Iris pigment epithelial cell (primary cell): Measurements from ENCODE around the gene KLHL5.
"Not testable (repeated sequence)": the region's sequence is repeated elsewhere in the genome, so short reads cannot be mapped to it uniquely, and the experiment has no call there.

Experiments
- DNase-seq: peaks from one replicate; pipeline ENCODE4 v3.0.0-alpha.2; 2011; ENCODE audit warnings: low read depth

Gene KLHL5

GRCh38 chr4:39062094-39062769 lies at the start of gene KLHL5:
Gene KLHL5, plus strand, starts transcription at chr4:39062232. Its CDS starts 421 bp downstream, at chr4:39062653.
- DNase-seq, result peak; percentile 20

- no peak for DNase-seq
Observed at GRCh38 chr4:39014028-39014427, 48.0 kb upstream of the KLHL5 start.

- no peak for DNase-seq
Observed at GRCh38 chr4:39020130-39020529, 41.9 kb upstream of the KLHL5 start.

- DNase-seq, result peak; percentile 43
Observed at GRCh38 chr4:39021631-39022030, 40.4 kb upstream of the KLHL5 start.

- DNase-seq, result no peak
Observed at GRCh38 chr4:39022241-39022640, 39.8 kb upstream of the KLHL5 start.

GRCh38 chr4:39023059-39023458 lies 39.0 kb upstream of the KLHL5 start:
- peak; percentile 83 for DNase-seq

- no peak for DNase-seq
Observed at GRCh38 chr4:39024311-39024865, 37.6 kb upstream of the KLHL5 start.

GRCh38 chr4:39025552-39026085 lies 36.4 kb upstream of the KLHL5 start:
- DNase-seq, result peak; percentile 83

- no peak for DNase-seq
Observed at GRCh38 chr4:39026096-39026495, 35.9 kb upstream of the KLHL5 start.

- DNase-seq, result peak; percentile 18
Observed at GRCh38 chr4:39029752-39030694, 32.0 kb upstream of the KLHL5 start.

GRCh38 chr4:39030725-39031124 lies 31.3 kb upstream of the KLHL5 start:
- peak; percentile 58 for DNase-seq

- DNase-seq, result not testable (repeated sequence)
Observed at GRCh38 chr4:39031590-39032020, 30.4 kb upstream of the KLHL5 start.

GRCh38 chr4:39032218-39033085 lies 29.6 kb upstream of the KLHL5 start, which contains the start of gene TMEM156:
Gene TMEM156, minus strand, starts transcription at chr4:39032409. Its CDS starts 96 bp downstream, at chr4:39032313.
- peak; percentile 77 for DNase-seq

- peak; percentile 91 for DNase-seq
Observed at GRCh38 chr4:39036172-39036571, 25.9 kb upstream of the KLHL5 start.

GRCh38 chr4:39037491-39037825 lies 24.6 kb upstream of the KLHL5 start:
- peak; percentile 87 for DNase-seq

GRCh38 chr4:39037941-39038340 lies 24.1 kb upstream of the KLHL5 start:
- DNase-seq, result no peak

GRCh38 chr4:39039108-39039507 lies 22.9 kb upstream of the KLHL5 start:
- DNase-seq, result no peak

GRCh38 chr4:39042366-39042765 lies 19.7 kb upstream of the KLHL5 start:
- DNase-seq, result peak; percentile 52

- DNase-seq, result peak; percentile 66
Observed at GRCh38 chr4:39043058-39043860, 18.8 kb upstream of the KLHL5 start.

GRCh38 chr4:39043861-39044363 lies 18.1 kb upstream of the KLHL5 start:
- peak; percentile 75 for DNase-seq
